Stomach (tissue), 4 donors: ENCODE measurements around the gene GPR135.

Experiments used
- EP300 ChIP-seq: sonication (generic); formaldehyde crosslinking; IDR thresholded peaks from one replicate; pipeline ENCODE4 v1.6.1; 2017; ENCODE audit warnings: antibody characterized with exemption
- POLR2AphosphoS5 ChIP-seq, 3 donors: sonication (generic); formaldehyde crosslinking; IDR thresholded peaks; one replicate each; pipeline ENCODE4 v1.6.1; 2016; ENCODE audit warnings: antibody characterized with exemption in 3 of 3
- TF ChIP-seq, protein P1 (sequence below), 7 experiments: fragments of 450-650 bp in 4 of 7; fragments of 200-600 bp in 3 of 7; sonication (generic) in 3 of 7; IDR thresholded peaks; one replicate each; pipeline ENCODE4 v1.5.1; 2016 to 2019; ENCODE audit warnings: antibody characterized with exemption in 7 of 7, control low read depth in 2 of 7, mild to moderate bottlenecking in 1 of 7

DNA sequence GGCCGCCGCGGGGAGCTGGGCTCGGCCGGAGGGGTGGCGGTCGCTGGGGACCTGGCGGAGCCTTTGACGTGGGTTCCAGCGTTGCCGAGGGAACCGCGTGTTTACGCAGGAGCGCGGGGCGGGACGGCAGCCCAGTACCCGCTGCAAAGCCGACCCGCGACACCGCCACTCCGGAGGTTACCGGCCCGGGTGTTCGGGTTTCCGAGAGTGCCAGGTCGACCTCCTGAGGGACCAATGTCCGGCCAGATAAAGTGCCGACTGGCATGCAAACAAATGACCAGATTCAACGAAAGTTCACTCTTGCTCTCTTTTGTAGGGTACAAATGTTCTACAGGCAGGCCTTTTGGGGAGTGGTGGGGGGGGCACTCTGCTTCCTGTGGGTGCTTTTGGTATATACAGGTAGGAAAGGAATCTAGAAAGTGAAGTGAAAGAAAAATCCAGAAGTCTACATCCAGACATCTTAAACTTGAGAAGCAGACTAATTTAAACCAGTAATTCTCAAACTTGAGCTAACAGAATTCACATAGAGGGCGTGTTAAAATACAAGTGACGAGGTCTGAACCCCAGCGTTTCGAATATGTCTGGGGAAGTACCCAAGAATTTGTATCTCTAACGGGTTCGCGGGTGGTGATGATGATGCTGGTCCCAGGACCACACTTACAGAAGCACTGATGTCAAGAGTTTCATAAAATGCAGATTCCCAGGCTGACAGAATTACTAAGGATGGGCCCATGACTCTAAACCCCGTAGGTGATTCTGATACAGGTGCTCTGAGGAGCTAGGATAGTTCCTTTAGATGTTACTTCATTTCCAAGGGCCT is at the start of gene GPR135:
- TF ChIP-seq EP300 (no peak), POLR2AphosphoS5 (IDR thresholded peaks at IDR 0.05) (no peak)
- TF ChIP-seq, protein P1, sequence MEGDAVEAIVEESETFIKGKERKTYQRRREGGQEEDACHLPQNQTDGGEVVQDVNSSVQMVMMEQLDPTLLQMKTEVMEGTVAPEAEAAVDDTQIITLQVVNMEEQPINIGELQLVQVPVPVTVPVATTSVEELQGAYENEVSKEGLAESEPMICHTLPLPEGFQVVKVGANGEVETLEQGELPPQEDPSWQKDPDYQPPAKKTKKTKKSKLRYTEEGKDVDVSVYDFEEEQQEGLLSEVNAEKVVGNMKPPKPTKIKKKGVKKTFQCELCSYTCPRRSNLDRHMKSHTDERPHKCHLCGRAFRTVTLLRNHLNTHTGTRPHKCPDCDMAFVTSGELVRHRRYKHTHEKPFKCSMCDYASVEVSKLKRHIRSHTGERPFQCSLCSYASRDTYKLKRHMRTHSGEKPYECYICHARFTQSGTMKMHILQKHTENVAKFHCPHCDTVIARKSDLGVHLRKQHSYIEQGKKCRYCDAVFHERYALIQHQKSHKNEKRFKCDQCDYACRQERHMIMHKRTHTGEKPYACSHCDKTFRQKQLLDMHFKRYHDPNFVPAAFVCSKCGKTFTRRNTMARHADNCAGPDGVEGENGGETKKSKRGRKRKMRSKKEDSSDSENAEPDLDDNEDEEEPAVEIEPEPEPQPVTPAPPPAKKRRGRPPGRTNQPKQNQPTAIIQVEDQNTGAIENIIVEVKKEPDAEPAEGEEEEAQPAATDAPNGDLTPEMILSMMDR (IDR thresholded peaks at IDR 0.05): no peak
